Mesothelial cell of epicardium (in vitro differentiated cells): ENCODE data around the gene DCAF6. TPM values are rescaled to one million over a fixed set of nuclear protein-coding genes. Genes with fewer than 3 reads are reported as not detected.
"Not testable (repeated sequence)": the region's sequence is repeated elsewhere in the genome, so short reads cannot be mapped to it uniquely, and the experiment has no call there.

Experiments used
- DNase-seq, 2 experiments: peaks; one replicate each; pipeline ENCODE4 v3.0.0; 2021; ENCODE audit warnings: low spot score in 2 of 2; ENCODE audit not compliant: unreplicated experiment in 2 of 2
- H3K27ac Mint-ChIP-seq: 2 replicates; pipeline ENCODE4 v1.8.0; 2021; ENCODE audit warnings: mixed read lengths
- H3K27me3 Mint-ChIP-seq: 2 replicates; pipeline ENCODE4 v1.8.0; 2021; ENCODE audit warnings: low read depth, mixed read lengths
- H3K36me3 Mint-ChIP-seq: 2 replicates; pipeline ENCODE4 v1.8.0; 2021; ENCODE audit warnings: mixed read lengths
- H3K4me1 Mint-ChIP-seq: 2 replicates; pipeline ENCODE4 v1.8.0; 2021; ENCODE audit warnings: mixed read lengths
- H3K4me3 Mint-ChIP-seq: 2 replicates; pipeline ENCODE4 v1.8.0; 2021; ENCODE audit warnings: mild to moderate bottlenecking, moderate library complexity, mixed read lengths
- H3K9me3 Mint-ChIP-seq: 2 replicates; pipeline ENCODE4 v1.8.0; 2021; ENCODE audit warnings: mixed read lengths
- total RNA-seq: library from RNA; stranded (reverse); gene quantifications from 3 replicates; pipeline ENCODE4 v1.2.1, GENCODE V29; 2021
- TF ChIP-seq, protein P1 (sequence below): fragments of 200-600 bp; sonication (generic); IDR thresholded peaks from one replicate; pipeline ENCODE4 v1.5.0; 2021; ENCODE audit warnings: antibody characterized with exemption; ENCODE audit not compliant: unreplicated experiment

Gene DCAF6, protein sequence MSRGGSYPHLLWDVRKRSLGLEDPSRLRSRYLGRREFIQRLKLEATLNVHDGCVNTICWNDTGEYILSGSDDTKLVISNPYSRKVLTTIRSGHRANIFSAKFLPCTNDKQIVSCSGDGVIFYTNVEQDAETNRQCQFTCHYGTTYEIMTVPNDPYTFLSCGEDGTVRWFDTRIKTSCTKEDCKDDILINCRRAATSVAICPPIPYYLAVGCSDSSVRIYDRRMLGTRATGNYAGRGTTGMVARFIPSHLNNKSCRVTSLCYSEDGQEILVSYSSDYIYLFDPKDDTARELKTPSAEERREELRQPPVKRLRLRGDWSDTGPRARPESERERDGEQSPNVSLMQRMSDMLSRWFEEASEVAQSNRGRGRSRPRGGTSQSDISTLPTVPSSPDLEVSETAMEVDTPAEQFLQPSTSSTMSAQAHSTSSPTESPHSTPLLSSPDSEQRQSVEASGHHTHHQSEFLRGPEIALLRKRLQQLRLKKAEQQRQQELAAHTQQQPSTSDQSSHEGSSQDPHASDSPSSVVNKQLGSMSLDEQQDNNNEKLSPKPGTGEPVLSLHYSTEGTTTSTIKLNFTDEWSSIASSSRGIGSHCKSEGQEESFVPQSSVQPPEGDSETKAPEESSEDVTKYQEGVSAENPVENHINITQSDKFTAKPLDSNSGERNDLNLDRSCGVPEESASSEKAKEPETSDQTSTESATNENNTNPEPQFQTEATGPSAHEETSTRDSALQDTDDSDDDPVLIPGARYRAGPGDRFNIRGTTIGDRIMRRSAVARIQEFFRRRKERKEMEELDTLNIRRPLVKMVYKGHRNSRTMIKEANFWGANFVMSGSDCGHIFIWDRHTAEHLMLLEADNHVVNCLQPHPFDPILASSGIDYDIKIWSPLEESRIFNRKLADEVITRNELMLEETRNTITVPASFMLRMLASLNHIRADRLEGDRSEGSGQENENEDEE
- total RNA-seq: 34.0 to 34.4 TPM (median 34.0 TPM) in 3 replicates

DNA sequence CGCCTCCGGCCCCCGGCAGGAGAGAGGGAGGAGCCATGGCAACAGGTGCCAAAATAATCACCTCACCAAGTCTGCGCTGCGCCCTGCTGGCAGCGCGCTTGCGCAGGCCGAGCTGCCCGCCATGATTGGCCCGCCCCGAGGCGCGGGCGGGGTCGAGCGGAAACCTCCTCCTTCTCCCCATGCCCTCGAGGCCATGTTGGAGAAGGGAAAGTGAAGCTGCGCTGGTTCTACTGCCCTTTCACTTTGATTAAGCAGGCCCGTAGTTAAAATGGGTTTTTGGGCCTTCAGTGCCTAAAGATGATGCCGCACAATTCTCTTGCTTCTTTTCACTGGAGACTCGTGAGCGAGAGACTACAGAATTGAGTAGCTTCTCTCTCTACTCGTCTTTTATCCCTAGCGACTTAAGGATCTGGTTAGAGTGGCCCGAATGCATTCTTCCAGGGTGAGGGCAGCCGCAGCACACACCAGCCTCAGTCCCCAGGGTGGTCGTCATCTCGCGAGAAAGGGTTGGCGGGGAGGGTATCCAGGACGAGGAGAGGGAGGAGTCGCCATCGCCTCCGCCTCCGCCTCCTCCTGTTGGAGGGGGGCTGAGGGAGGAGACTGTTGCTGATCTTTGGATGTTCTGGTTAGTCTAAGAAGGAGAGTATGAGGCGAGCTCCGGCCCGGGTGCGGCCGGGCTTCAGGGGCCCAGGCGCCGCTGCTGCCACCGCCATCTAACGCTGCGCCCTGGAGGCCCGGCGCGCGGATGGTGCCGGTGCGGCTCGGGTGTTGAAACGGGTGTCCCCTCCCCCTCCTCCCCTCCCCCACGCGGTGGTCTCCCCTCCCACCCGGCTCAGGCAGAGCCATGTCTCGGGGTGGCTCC, at the start of gene DCAF6:
Gene DCAF6, plus strand, starts transcription at position 616 of the 862 bp plus-strand sequence. Its CDS starts 229 bp downstream, at position 845.
- H3K27me3 Mint-ChIP-seq: no peaks in the 10 kb centered on the region
- TF ChIP-seq, protein P1, sequence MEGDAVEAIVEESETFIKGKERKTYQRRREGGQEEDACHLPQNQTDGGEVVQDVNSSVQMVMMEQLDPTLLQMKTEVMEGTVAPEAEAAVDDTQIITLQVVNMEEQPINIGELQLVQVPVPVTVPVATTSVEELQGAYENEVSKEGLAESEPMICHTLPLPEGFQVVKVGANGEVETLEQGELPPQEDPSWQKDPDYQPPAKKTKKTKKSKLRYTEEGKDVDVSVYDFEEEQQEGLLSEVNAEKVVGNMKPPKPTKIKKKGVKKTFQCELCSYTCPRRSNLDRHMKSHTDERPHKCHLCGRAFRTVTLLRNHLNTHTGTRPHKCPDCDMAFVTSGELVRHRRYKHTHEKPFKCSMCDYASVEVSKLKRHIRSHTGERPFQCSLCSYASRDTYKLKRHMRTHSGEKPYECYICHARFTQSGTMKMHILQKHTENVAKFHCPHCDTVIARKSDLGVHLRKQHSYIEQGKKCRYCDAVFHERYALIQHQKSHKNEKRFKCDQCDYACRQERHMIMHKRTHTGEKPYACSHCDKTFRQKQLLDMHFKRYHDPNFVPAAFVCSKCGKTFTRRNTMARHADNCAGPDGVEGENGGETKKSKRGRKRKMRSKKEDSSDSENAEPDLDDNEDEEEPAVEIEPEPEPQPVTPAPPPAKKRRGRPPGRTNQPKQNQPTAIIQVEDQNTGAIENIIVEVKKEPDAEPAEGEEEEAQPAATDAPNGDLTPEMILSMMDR: no peak
- DNase-seq: peak; percentile 95
- H3K36me3 Mint-ChIP-seq: no peaks in the 10 kb centered on the region
- H3K4me3 Mint-ChIP-seq: peak within 1 kb of the TSS; percentile 81
- H3K9me3 Mint-ChIP-seq: no peaks in the 10 kb centered on the region
- peaks cover 29% of the 10 kb centered on the region for H3K4me1 Mint-ChIP-seq
- H3K27ac Mint-ChIP-seq: peak within 1 kb of the TSS; percentile 100

DNA sequence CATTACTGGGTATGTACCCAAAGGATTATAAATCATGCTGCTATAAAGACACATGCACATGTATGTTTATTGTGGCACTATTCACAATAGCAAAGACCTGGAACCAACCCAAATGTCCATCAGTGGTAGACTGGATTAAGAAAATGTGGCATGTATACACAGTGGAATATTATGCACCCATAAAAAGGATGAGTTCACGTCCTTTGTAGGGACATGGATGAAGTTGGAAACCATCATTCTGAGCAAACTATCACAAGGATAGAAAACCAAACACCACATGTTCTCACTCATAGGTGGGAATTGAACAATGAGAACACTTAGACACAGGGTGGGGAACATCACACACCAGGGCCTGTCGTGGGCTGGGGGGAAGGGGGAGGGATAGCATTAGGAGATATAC, 49.3 kb upstream of the DCAF6 start:
- peaks cover 20% of the 10 kb centered on the region for H3K9me3 Mint-ChIP-seq
- not testable (repeated sequence) for H3K36me3 Mint-ChIP-seq, H3K27me3 Mint-ChIP-seq, DNase-seq, H3K4me3 Mint-ChIP-seq, H3K4me1 Mint-ChIP-seq, H3K27ac Mint-ChIP-seq

DNA sequence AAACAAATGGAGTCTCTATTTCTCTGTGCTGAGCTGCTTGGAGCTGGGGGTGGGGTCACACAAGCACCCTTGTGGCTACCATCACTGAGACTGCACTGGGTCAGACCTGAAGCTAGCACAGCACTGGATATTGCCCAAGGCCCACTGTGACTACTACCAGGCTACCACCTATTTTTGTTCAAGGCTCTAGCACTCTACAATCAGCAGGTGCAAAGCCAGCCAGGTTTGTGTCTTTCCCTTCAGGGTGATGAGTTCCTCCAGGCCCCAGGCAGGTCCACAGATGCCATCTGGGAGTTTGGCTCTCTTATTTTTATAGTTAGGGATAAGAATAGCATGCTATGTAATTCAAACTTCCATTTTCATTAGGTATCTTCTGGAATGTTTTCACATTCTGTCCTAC, 46.1 kb upstream of the DCAF6 start:
- H3K4me3 Mint-ChIP-seq: no peak overlapping the region
- no peak overlapping the region for H3K27ac Mint-ChIP-seq
- peaks cover 2% of the 10 kb centered on the region for H3K36me3 Mint-ChIP-seq
- DNase-seq: no peak
- no peaks in the 10 kb centered on the region for H3K27me3 Mint-ChIP-seq
- peaks cover 10% of the 10 kb centered on the region for H3K9me3 Mint-ChIP-seq
- H3K4me1 Mint-ChIP-seq: no peaks in the 10 kb centered on the region
- TF ChIP-seq, protein P1: no peak

DNA sequence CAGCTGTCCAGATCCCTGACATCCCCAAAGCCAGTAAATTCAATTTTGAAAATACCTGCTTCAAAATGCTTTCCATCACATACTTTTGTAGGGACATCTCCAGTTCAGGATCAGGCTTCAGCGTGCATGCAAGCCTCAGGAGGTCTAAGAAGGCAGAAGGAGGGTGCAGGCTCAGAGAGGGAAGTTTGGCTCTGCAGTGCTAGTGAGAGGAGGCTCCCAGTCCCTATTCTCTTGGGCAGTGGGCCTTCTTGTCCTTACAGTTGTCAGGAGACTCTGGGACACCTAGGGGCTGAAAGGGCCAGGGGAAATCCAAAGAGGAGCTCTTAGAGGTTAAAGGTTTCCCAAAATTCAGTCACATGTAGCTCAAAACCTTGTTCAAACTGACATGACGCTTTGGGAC, 42.7 kb upstream of the DCAF6 start:
- no peak overlapping the region for H3K27ac Mint-ChIP-seq
- H3K36me3 Mint-ChIP-seq: no peaks in the 10 kb centered on the region
- no peak for DNase-seq
- no peak overlapping the region for H3K4me3 Mint-ChIP-seq
- peaks cover 3% of the 10 kb centered on the region for H3K9me3 Mint-ChIP-seq
- no peaks in the 10 kb centered on the region for H3K4me1 Mint-ChIP-seq
- H3K27me3 Mint-ChIP-seq: no peaks in the 10 kb centered on the region
- TF ChIP-seq, protein P1: no peak

DNA sequence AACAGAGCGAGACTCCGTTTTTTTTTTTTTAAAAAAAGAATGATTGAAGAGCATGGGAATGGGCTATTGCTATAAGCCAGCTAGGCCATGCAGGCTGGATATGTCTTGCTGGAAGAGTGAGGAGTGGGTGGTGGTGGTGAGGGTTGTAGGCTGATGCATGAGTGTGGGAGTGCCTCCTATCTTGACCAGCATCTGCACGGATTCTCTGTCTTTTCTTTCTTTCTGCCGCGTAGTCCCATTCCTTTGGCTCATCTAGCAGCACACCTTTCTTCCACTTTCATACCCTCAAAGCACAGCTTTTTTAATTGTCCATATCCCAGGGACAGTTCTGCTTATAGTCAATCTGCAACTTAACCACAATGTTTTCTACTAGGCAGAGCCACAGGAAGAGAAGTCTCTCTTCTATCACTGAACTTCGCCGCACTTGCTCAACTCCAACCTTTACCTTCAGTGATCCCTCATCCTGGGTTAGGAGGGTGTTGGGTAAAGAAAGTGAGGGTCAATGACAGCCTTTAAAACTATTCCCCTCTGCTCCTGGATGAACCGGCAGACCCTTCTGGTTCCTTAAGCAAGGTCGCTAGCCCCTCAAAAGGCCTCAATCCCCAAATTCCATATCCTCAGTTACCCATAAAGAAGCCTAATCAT, 37.8 kb upstream of the DCAF6 start:
- Mint-ChIP-seq H3K36me3 (no peaks in the 10 kb centered on the region), H3K27me3 (no peaks in the 10 kb centered on the region), H3K4me1 (no peaks in the 10 kb centered on the region), H3K9me3 (no peaks in the 10 kb centered on the region), H3K27ac (no peak overlapping the region), H3K4me3 (no peak overlapping the region)
- TF ChIP-seq, protein P1: no peak
- no peak for DNase-seq
